ENCODE results near the gene GLIPR1L2. TPM values are rescaled to one million over a fixed set of nuclear protein-coding genes. Genes with fewer than 3 reads are reported as not detected.

Gene GLIPR1L2
- total and polyA plus RNA-seq, 10 of the 15 experiments (the other 5 are each of a cell fraction or from before 2014, with no cell fraction given), result 0.04 to 0.39 (median 0.09) TPM; not detected in 3

GRCh38 chr12:75446857-75447256 lies 56.0 kb downstream of the GLIPR1L2 start:
- BruUV-seq (replicated peaks), result no TSS peak
- DNase-seq (ENCODE audit: low read depth, low spot score) (no peak), ATAC-seq (no peak), FAIRE-seq (no peak)
- in situ Hi-C loops (cut with MboI), result no loop called here
- ChIA-PET RAD21 (ENCODE audit: unreplicated experiment) (no interaction called here), POLR2A (no interaction called here), CTCF (interaction anchor here (1.6 kb wide), 1 partner anchor 112 kb away, joined by 3 read pairs; no protein-coding TSS in a partner anchor), SMC1A (ENCODE audit: uncharacterized antibody, unreplicated experiment) (interaction anchor here (1.0 to 1.4 kb wide), 2 partner anchors 14 to 61 kb away, joined by 3 read pairs; no protein-coding TSS in a partner anchor)
- H3K79me2 ChIP-seq (ENCODE audit: control insufficient read depth, insufficient read depth, low read length), result no peaks in the 10 kb centered on the region
- intact Hi-C loops (cut with micrococcal nuclease; ENCODE audit: unreplicated experiment), result no loop called here
- no peaks in the 10 kb centered on the region; a peak in 1 of 4 replicates for H3K27me3 ChIP-seq (replicated peaks in 1 of 2; ENCODE audit: control insufficient read depth in 2 of 2, insufficient read depth in 2 of 2, low read length in 1 of 2)
- no peaks in the 10 kb centered on the region for H3K9me3 ChIP-seq (replicated peaks; ENCODE audit: control insufficient read depth, insufficient read depth, low read length)
- no peaks in the 10 kb centered on the region for H3K36me3 ChIP-seq (ENCODE audit: control insufficient read depth in 2 of 2, insufficient read depth in 2 of 2, low read length in 1 of 2)
- H3K4me2 ChIP-seq (ENCODE audit: control insufficient read depth, insufficient read depth), result no peak overlapping the region
- no peak overlapping the region for H3K9ac ChIP-seq (ENCODE audit: control insufficient read depth, insufficient read depth, low read length)
- H3K4me1 ChIP-seq (ENCODE audit: control insufficient read depth, insufficient read depth, low read length), result no peaks in the 10 kb centered on the region
- no peak overlapping the region for H2AFZ ChIP-seq (ENCODE audit: control insufficient read depth, low read depth, low read length)
- H4K20me1 ChIP-seq (ENCODE audit: control insufficient read depth, insufficient read depth), result no peaks in the 10 kb centered on the region
- TF ChIP-seq, protein P1, sequence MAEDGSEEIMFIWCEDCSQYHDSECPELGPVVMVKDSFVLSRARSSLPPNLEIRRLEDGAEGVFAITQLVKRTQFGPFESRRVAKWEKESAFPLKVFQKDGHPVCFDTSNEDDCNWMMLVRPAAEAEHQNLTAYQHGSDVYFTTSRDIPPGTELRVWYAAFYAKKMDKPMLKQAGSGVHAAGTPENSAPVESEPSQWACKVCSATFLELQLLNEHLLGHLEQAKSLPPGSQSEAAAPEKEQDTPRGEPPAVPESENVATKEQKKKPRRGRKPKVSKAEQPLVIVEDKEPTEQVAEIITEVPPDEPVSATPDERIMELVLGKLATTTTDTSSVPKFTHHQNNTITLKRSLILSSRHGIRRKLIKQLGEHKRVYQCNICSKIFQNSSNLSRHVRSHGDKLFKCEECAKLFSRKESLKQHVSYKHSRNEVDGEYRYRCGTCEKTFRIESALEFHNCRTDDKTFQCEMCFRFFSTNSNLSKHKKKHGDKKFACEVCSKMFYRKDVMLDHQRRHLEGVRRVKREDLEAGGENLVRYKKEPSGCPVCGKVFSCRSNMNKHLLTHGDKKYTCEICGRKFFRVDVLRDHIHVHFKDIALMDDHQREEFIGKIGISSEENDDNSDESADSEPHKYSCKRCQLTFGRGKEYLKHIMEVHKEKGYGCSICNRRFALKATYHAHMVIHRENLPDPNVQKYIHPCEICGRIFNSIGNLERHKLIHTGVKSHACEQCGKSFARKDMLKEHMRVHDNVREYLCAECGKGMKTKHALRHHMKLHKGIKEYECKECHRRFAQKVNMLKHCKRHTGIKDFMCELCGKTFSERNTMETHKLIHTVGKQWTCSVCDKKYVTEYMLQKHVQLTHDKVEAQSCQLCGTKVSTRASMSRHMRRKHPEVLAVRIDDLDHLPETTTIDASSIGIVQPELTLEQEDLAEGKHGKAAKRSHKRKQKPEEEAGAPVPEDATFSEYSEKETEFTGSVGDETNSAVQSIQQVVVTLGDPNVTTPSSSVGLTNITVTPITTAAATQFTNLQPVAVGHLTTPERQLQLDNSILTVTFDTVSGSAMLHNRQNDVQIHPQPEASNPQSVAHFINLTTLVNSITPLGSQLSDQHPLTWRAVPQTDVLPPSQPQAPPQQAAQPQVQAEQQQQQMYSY (CRISPR knock-in tag; IDR thresholded peaks at IDR 0.05), result no peak
- TF ChIP-seq RAD51 (IDR thresholded peaks at IDR 0.05) (no peak), CTCF (IDR thresholded peaks at IDR 0.05 in 2 of 3, conservative IDR thresholded peaks at IDR 0.05 in 1 of 3; ENCODE audit: control insufficient read depth in 2 of 3, extremely low read depth in 1 of 3, insufficient read depth in 1 of 3, low read depth in 3 of 3, low read length in 3 of 3) (no peak), ESRRA (IDR thresholded peaks at IDR 0.05; ENCODE audit: low read length) (no peak)
- TF ChIP-seq, protein P2, sequence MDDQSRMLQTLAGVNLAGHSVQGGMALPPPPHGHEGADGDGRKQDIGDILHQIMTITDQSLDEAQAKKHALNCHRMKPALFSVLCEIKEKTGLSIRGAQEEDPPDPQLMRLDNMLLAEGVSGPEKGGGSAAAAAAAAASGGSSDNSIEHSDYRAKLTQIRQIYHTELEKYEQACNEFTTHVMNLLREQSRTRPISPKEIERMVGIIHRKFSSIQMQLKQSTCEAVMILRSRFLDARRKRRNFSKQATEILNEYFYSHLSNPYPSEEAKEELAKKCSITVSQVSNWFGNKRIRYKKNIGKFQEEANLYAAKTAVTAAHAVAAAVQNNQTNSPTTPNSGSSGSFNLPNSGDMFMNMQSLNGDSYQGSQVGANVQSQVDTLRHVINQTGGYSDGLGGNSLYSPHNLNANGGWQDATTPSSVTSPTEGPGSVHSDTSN (IDR thresholded peaks at IDR 0.05; ENCODE audit: insufficient replicate concordance, low read depth, low read length), result no peak
- H3K27ac ChIP-seq (ENCODE audit: control insufficient read depth, insufficient read depth), result no peak overlapping the region
- H3K4me3 ChIP-seq, result no peak overlapping the region

Measured in GM12878 (cell line).